Thoracic aorta (tissue), 2 donors: ENCODE data around the gene INSYN2A. TPM values are rescaled to one million over a fixed set of nuclear protein-coding genes. Genes with fewer than 3 reads are reported as not detected.

Source experiments
- ATAC-seq: fragments of 150-250 bp; one replicate; pipeline ENCODE4 v1.8.0; 2017; ENCODE audit warnings: low read depth; ENCODE audit not compliant: insufficient number of reproducible peaks, low FRiP score
- DNase-seq: peaks from one replicate; pipeline ENCODE4 v3.0.0-alpha.2; 2020; ENCODE audit warnings: low spot score
- H3K27ac ChIP-seq, 2 donors: fragments of 200-600 bp; sonication (generic); 1 replicate in 1 of 2; 2 replicates in 1 of 2; pipeline ENCODE4 v1.5.1; 2016; ENCODE audit warnings: mild to moderate bottlenecking in 2 of 2, moderate library complexity in 2 of 2
- H3K27me3 ChIP-seq: fragments of 200-600 bp; sonication (generic); replicated peaks from 2 replicates; pipeline ENCODE4 v1.6.0; 2016; ENCODE audit warnings: mild to moderate bottlenecking; ENCODE audit not compliant: insufficient read depth
- H3K36me3 ChIP-seq: fragments of 200-600 bp; sonication (generic); one replicate; pipeline ENCODE4 v1.5.1; 2016
- H3K4me1 ChIP-seq, 2 donors: fragments of 200-600 bp; sonication (generic); 1 replicate in 1 of 2; 2 replicates in 1 of 2; pipeline versions ENCODE4 v1.5.1 to v1.6.0; 2016; ENCODE audit warnings: low read depth in 2 of 2, mild to moderate bottlenecking in 1 of 2; ENCODE audit not compliant: control insufficient read depth in 1 of 2
- H3K4me3 ChIP-seq: fragments of 200-600 bp; sonication (generic); 2 replicates; pipeline ENCODE4 v1.5.1; 2016; ENCODE audit warnings: mild to moderate bottlenecking
- H3K9me3 ChIP-seq: fragments of 200-600 bp; sonication (generic); 2 replicates; pipeline ENCODE4 v1.5.1; 2016
- CTCF ChIP-seq: fragments of 200-600 bp; sonication (generic); IDR thresholded peaks from one replicate; pipeline ENCODE4 v1.5.1; 2019; ENCODE audit warnings: antibody characterized with exemption
- total RNA-seq, 2 donors: library from RNA; depleted of rRNA; stranded (reverse); fragments of >200 nt; gene quantifications; one replicate each; pipeline versions ENCODE4 v1.1.0 to v1.2.3, GENCODE V29; 2016

The INSYN2A gene
- total RNA-seq, 2 donors from 2014 or later: 0.35 TPM; not detected in 1

DNA sequence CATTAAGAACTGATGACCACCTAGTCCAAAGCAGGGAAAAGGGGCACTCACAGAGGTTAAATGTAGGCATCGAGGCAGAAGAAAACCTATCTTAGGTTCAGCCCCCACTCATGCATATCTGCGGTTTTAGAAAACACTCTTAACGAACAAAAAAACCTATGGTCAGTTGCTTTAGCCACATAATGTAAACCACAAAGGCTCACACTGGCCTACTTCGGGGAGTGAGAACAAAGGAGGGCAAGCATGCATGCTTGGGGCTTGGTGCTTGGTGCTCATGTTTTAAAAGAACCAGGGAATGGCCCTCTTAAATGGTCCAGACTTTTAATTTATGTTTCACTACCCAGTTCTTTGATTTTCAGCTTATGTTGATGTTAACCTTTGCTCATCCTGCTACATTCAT, 14.2 kb downstream of the INSYN2A start:
- Histone ChIP-seq H3K4me1 (no peaks in the 10 kb centered on the region), H3K36me3 (no peaks in the 10 kb centered on the region), H3K27me3 (no peaks in the 10 kb centered on the region), H3K4me3 (no peak overlapping the region), H3K27ac (no peak overlapping the region), H3K9me3 (no peaks in the 10 kb centered on the region)
- ATAC-seq: no peak
- no peak for DNase-seq
- TF ChIP-seq CTCF: no peak

- Histone ChIP-seq H3K36me3 (no peaks in the 10 kb centered on the region), H3K27me3 (no peaks in the 10 kb centered on the region), H3K4me3 (no peak overlapping the region), H3K9me3 (no peaks in the 10 kb centered on the region), H3K4me1 (no peaks in the 10 kb centered on the region), H3K27ac (no peak overlapping the region)
- TF ChIP-seq CTCF: no peak
- DNase-seq (no peak), ATAC-seq (no peak)
Observed at GRCh38 chr10:127179612-127180250, 16.7 kb downstream of the INSYN2A start.

- no peak overlapping the region for H3K27ac ChIP-seq
- H3K4me3 ChIP-seq: no peak overlapping the region
- H3K27me3 ChIP-seq: no peaks in the 10 kb centered on the region
- no peaks in the 10 kb centered on the region for H3K9me3 ChIP-seq
- no peaks in the 10 kb centered on the region for H3K36me3 ChIP-seq
- no peaks in the 10 kb centered on the region for H3K4me1 ChIP-seq
- ATAC-seq: no peak
- DNase-seq: no peak
- no peak for TF ChIP-seq CTCF
Observed at GRCh38 chr10:127176649-127177048, 19.7 kb downstream of the INSYN2A start.

GRCh38 chr10:127175357-127176110, 20.9 kb downstream of the INSYN2A start:
- TF ChIP-seq CTCF: no peak
- Histone ChIP-seq H3K9me3 (no peaks in the 10 kb centered on the region), H3K27ac (no peak overlapping the region), H3K4me1 (no peaks in the 10 kb centered on the region), H3K27me3 (no peaks in the 10 kb centered on the region), H3K36me3 (no peaks in the 10 kb centered on the region), H3K4me3 (no peak overlapping the region)
- no peak for ATAC-seq
- no peak for DNase-seq

- TF ChIP-seq CTCF: no peak
- Histone ChIP-seq H3K27ac (no peak overlapping the region), H3K9me3 (no peaks in the 10 kb centered on the region), H3K36me3 (no peaks in the 10 kb centered on the region), H3K4me1 (no peaks in the 10 kb centered on the region), H3K27me3 (no peaks in the 10 kb centered on the region), H3K4me3 (no peak overlapping the region)
- DNase-seq: no peak
- ATAC-seq: no peak
Observed at GRCh38 chr10:127174866-127175265, 21.5 kb downstream of the INSYN2A start.
